Activated B cell treated with CpG ODN at 0.5 μM for 24 hours (primary cell): Measurements from ENCODE around the gene OSBPL5. TPM values are rescaled to one million over a fixed set of nuclear protein-coding genes. Genes with fewer than 3 reads are reported as not detected.

Source experiments
- ATAC-seq: fragments of 200-7000 bp; cut with Tn5 transposase; one replicate; pipeline ENCODE4 v1.10.0; 2021; ENCODE audit warnings: low read depth, mild to moderate bottlenecking, moderate library complexity
- CTCF ChIA-PET: fragments of 350-600 bp; sonication (Branson Sonifier 250); formaldehyde crosslinking; loops from one replicate; lab custom pipeline; 2021; ENCODE audit warnings: antibody characterized with exemption; lab: Charles Lee
- POLR2A ChIA-PET: fragments of 350-600 bp; sonication (Branson Sonifier 250); formaldehyde crosslinking; loops from one replicate; lab custom pipeline; 2021; ENCODE audit warnings: antibody characterized with exemption; lab: Charles Lee
- DNase-seq: peaks from one replicate; pipeline ENCODE4 v3.0.0; 2022
- H3K27ac Mint-ChIP-seq: one replicate; pipeline ENCODE4 v1.8.0; 2020; ENCODE audit warnings: mixed read lengths
- H3K27me3 Mint-ChIP-seq: one replicate; pipeline ENCODE4 v1.8.0; 2021; ENCODE audit warnings: mixed read lengths
- H3K36me3 Mint-ChIP-seq: one replicate; pipeline ENCODE4 v1.8.0; 2021; ENCODE audit warnings: low read depth, mixed read lengths
- H3K4me1 Mint-ChIP-seq: one replicate; pipeline ENCODE4 v1.8.0; 2021; ENCODE audit warnings: mixed read lengths
- H3K4me3 Mint-ChIP-seq: one replicate; pipeline ENCODE4 v1.8.0; 2020; ENCODE audit warnings: mild to moderate bottlenecking, mixed read lengths
- H3K9me3 Mint-ChIP-seq: one replicate; pipeline ENCODE4 v1.8.0; 2020; ENCODE audit warnings: mixed read lengths
- CTCF ChIP-seq: fragments of 200-600 bp; IDR thresholded peaks from one replicate; pipeline ENCODE4 v1.8.0; 2022; ENCODE audit warnings: antibody characterized with exemption, mild to moderate bottlenecking
- intact Hi-C: fragments of 100-400 bp; cut with micrococcal nuclease; formaldehyde crosslinking; loops from one replicate; pipeline ENCODE4 v1.15.1; 2024
- total RNA-seq: library from RNA; stranded (reverse); gene quantifications from 2 replicates; pipeline ENCODE4 v1.2.3, GENCODE V29; 2022

OSBPL5 gene
- total RNA-seq, 1 donor from 2014 or later: not detected

GRCh38 chr11:3139481-3140290, 25.4 kb downstream of the OSBPL5 start:
- intact Hi-C loops: no loop called here
- no peak for ATAC-seq
- Mint-ChIP-seq H3K4me3 (no peak overlapping the region), H3K9me3 (no peaks in the 10 kb centered on the region), H3K36me3 (no peaks in the 10 kb centered on the region), H3K4me1 (no peaks in the 10 kb centered on the region), H3K27me3 (no peaks in the 10 kb centered on the region), H3K27ac (no peak overlapping the region)
- POLR2A ChIA-PET: no interaction called here
- CTCF ChIA-PET: no interaction called here
- DNase-seq: no peak
- TF ChIP-seq CTCF: no peak

GRCh38 chr11:3139086-3139440, 26.0 kb downstream of the OSBPL5 start:
- DNase-seq: no peak
- Mint-ChIP-seq H3K4me1 (no peaks in the 10 kb centered on the region), H3K27me3 (no peaks in the 10 kb centered on the region), H3K27ac (no peak overlapping the region), H3K9me3 (no peaks in the 10 kb centered on the region), H3K36me3 (no peaks in the 10 kb centered on the region), H3K4me3 (no peak overlapping the region)
- no peak for ATAC-seq
- no peak for TF ChIP-seq CTCF
- ChIA-PET POLR2A (no interaction called here), CTCF (no interaction called here)
- intact Hi-C loops: no loop called here

GRCh38 chr11:3138178-3139085, 26.7 kb downstream of the OSBPL5 start:
- POLR2A ChIA-PET: no interaction called here
- TF ChIP-seq CTCF: no peak
- H3K4me1 Mint-ChIP-seq: no peaks in the 10 kb centered on the region
- H3K27me3 Mint-ChIP-seq: no peaks in the 10 kb centered on the region
- H3K27ac Mint-ChIP-seq: no peak overlapping the region
- CTCF ChIA-PET: no interaction called here
- DNase-seq (no peak), ATAC-seq (no peak)
- no peaks in the 10 kb centered on the region for H3K9me3 Mint-ChIP-seq
- intact Hi-C loops: no loop called here
- no peaks in the 10 kb centered on the region for H3K36me3 Mint-ChIP-seq
- no peak overlapping the region for H3K4me3 Mint-ChIP-seq

DNA sequence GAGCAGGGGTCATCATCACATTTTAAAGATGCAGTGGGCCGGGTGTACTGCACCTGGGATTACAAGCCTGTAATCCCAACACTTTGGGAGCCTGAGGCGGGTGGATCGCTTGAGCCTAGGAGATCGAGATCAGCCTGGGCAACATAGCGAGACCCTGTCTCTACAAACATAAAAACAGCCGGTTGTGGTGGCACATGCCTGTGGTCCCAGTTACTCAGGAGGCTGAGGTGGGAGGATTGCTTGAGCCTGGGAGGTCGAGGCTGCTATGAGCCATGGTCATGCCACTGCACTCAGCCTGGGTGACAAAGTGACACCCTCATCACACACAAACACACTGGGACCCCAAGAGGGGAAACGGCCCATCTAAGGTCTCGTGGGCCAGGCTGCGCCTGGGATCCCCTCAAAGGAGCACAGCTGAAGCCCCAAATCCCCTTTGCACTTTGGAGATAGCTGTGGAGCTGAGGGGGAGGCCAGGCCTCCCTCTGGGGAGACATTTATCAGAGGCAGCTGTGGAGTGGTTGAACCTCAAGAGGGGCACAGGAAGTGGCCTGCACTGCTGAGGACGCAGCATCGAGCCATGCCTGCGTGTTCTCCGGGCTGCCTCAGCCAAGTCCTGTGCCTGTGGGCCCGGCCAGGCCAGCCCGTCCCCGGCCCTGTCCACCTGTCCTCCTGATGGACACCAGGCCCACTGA, 27.5 kb downstream of the OSBPL5 start:
- ATAC-seq: no peak
- no peaks in the 10 kb centered on the region for H3K9me3 Mint-ChIP-seq
- H3K27me3 Mint-ChIP-seq: no peaks in the 10 kb centered on the region
- no peak overlapping the region for H3K27ac Mint-ChIP-seq
- H3K4me1 Mint-ChIP-seq: no peaks in the 10 kb centered on the region
- intact Hi-C loops: no loop called here
- DNase-seq: no peak
- CTCF ChIA-PET: no interaction called here
- H3K4me3 Mint-ChIP-seq: no peak overlapping the region
- no peak for TF ChIP-seq CTCF
- no peaks in the 10 kb centered on the region for H3K36me3 Mint-ChIP-seq
- POLR2A ChIA-PET: no interaction called here
